ENCODE results near the gene SPATA31D1. TPM values are rescaled to one million over a fixed set of nuclear protein-coding genes. Genes with fewer than 3 reads are reported as not detected.

Gene SPATA31D1
- total RNA-seq, 4 donors from 2014 or later = 0.13 TPM; not detected in 3

- Histone ChIP-seq H3K4me3 (no peak overlapping the region), H3K36me3 (no peaks in the 10 kb centered on the region), H3K9me3 (no peaks in the 10 kb centered on the region), H3K4me1 (no peaks in the 10 kb centered on the region), H3K27ac (no peak overlapping the region), H3K27me3 (no peaks in the 10 kb centered on the region)
- TF ChIP-seq POLR2AphosphoS5 (IDR thresholded peaks at IDR 0.05) (no peak), EP300 (IDR thresholded peaks at IDR 0.05) (no peak), CTCF (IDR thresholded peaks at IDR 0.05) (no peak), POLR2A (IDR thresholded peaks at IDR 0.05) (no peak)
- no peak for DNase-seq (ENCODE audit: low spot score in 2 of 2)
- WGBS = 83% methylated on average over 5 of the region's 5 CpGs
These were observed 5.1 kb downstream of the SPATA31D1 start for GRCh38 chr9:81993656-81994055.

DNA sequence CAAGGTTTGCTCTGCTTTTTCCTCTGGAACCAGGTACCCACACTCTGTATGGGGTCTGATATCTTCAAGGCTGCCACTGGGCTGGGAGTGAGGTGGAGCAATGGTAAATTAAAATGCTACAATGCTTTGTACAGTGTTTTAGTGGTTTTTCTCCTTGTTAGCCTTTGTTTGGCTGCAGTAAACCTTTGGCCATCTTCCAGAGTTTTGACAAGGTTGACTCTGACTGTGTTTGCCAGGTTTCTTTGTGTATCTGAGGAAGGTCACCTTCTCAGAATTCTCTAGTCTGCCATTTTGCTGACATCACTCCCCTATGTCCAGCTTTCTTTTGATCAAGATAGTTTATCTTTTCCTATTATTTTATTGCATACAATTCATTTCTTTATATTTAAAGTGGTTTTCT, 11.2 kb downstream of the SPATA31D1 start:
- Histone ChIP-seq H3K36me3 (no peaks in the 10 kb centered on the region), H3K27me3 (no peaks in the 10 kb centered on the region), H3K4me1 (no peaks in the 10 kb centered on the region), H3K27ac (no peak overlapping the region), H3K9me3 (no peaks in the 10 kb centered on the region), H3K4me3 (no peak overlapping the region)
- no peak for DNase-seq (ENCODE audit: low spot score in 2 of 2)
- TF ChIP-seq POLR2A (IDR thresholded peaks at IDR 0.05) (no peak), POLR2AphosphoS5 (IDR thresholded peaks at IDR 0.05) (no peak), EP300 (IDR thresholded peaks at IDR 0.05) (no peak), CTCF (IDR thresholded peaks at IDR 0.05) (no peak)

DNA sequence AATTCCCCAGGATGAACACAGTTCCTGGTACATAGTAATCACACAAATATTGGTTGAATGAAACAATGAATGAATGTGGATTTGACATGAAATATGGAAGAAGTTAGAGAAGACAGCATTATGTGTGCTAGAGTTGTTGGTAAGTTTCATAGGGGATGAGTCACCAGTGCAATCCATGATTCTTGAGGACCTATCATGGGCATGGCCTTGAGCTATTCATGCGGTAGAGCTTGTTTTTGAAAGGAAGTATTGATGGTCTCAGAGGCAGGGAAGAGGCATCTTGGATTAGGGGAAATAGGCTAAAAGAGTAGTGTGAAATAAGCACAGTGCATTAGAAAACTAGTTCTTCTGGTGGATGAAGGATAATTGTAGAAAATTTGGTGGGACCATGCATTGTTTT, 22.1 kb downstream of the SPATA31D1 start:
- Histone ChIP-seq H3K9me3 (peaks cover 4% of the 10 kb centered on the region), H3K4me1 (no peaks in the 10 kb centered on the region), H3K27ac (no peak overlapping the region), H3K4me3 (no peak overlapping the region), H3K27me3 (no peaks in the 10 kb centered on the region), H3K36me3 (no peaks in the 10 kb centered on the region)
- TF ChIP-seq CTCF (IDR thresholded peaks at IDR 0.05) = no peak
- TF ChIP-seq POLR2A (IDR thresholded peaks at IDR 0.05) = no peak
- no peak for TF ChIP-seq POLR2AphosphoS5 (IDR thresholded peaks at IDR 0.05)
- no peak for TF ChIP-seq EP300 (IDR thresholded peaks at IDR 0.05)
- no peak for DNase-seq (ENCODE audit: low spot score in 2 of 2)
- WGBS = 94% methylated on average over 1 of the region's 1 CpG

- Histone ChIP-seq H3K9me3 (peaks cover 4% of the 10 kb centered on the region), H3K4me1 (no peaks in the 10 kb centered on the region), H3K4me3 (no peak overlapping the region), H3K27me3 (no peaks in the 10 kb centered on the region), H3K27ac (no peak overlapping the region), H3K36me3 (no peaks in the 10 kb centered on the region)
- DNase-seq (ENCODE audit: low spot score in 2 of 2) = no peak
- TF ChIP-seq EP300 (IDR thresholded peaks at IDR 0.05) (no peak), POLR2A (IDR thresholded peaks at IDR 0.05) (no peak), POLR2AphosphoS5 (IDR thresholded peaks at IDR 0.05) (no peak), CTCF (IDR thresholded peaks at IDR 0.05) (no peak)
- WGBS = 82% methylated on average over 3 of the region's 3 CpGs
These were observed 22.6 kb downstream of the SPATA31D1 start for GRCh38 chr9:82011133-82011532.

DNA sequence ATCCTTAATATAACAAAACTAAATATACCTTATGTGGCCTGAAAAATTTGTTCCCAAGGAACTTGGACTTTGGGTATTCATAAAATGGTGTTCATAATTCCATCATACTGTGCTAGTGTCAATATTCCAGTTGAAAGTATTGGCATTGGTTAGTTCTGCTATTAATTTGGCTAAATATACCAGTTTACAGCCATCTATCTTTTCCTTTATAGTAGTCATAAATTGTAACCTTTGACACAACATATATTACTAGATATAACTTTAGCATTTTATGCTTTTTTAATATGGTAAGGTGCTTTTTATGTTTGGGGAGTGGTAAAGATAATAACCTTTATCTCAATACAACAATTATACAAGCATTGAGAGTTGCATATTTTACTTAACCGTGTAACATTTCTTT, 23.7 kb downstream of the SPATA31D1 start:
- Histone ChIP-seq H3K27me3 (no peaks in the 10 kb centered on the region), H3K9me3 (peaks cover 4% of the 10 kb centered on the region), H3K27ac (no peak overlapping the region), H3K4me1 (no peaks in the 10 kb centered on the region), H3K4me3 (no peak overlapping the region), H3K36me3 (no peaks in the 10 kb centered on the region)
- 98% methylated on average over 1 of the region's 1 CpG for WGBS
- DNase-seq (ENCODE audit: low spot score in 2 of 2) = no peak
- TF ChIP-seq EP300 (IDR thresholded peaks at IDR 0.05) (no peak), POLR2A (IDR thresholded peaks at IDR 0.05) (no peak), POLR2AphosphoS5 (IDR thresholded peaks at IDR 0.05) (no peak), CTCF (IDR thresholded peaks at IDR 0.05) (no peak)
